ENCODE results near the gene CASKIN1.

The CASKIN1 gene

GRCh38 chr16:2211923-2212347 lies 15.5 kb upstream of the CASKIN1 start:
- Histone ChIP-seq H3K79me2 (ENCODE audit: insufficient read depth, low read length) (peaks cover 6% of the 10 kb centered on the region), H3K27ac (ENCODE audit: low read depth, low read length, poor library complexity, severe bottlenecking) (peak overlapping the region; percentile 22), H3K4me1 (ENCODE audit: insufficient read depth, low read length, severe bottlenecking) (peaks cover 33% of the 10 kb centered on the region), H3K27me3 (ENCODE audit: insufficient read depth, low read length) (no peaks in the 10 kb centered on the region), H4K20me1 (ENCODE audit: insufficient read depth, low read length) (no peaks in the 10 kb centered on the region), H3K9me3 (ENCODE audit: low read length) (no peaks in the 10 kb centered on the region), H3K4me3 (ENCODE audit: low read depth, low read length, poor library complexity, severe bottlenecking) (peak overlapping the region; percentile 90), H3F3A (ENCODE audit: insufficient read depth, low read length) (peaks cover 6% of the 10 kb centered on the region), H3K9me2 (ENCODE audit: low read depth, low read length) (no peaks in the 10 kb centered on the region), H3K9ac (ENCODE audit: low read length) (no peak overlapping the region; the same call in 1 of the 2 replicates), H2AFZ (ENCODE audit: low read length) (no peak overlapping the region), H3K4me2 (ENCODE audit: low read length) (peak overlapping the region; percentile 100; the same call in 1 of the 2 replicates), H3K36me3 (ENCODE audit: insufficient read depth, low read length) (peaks cover 33% of the 10 kb centered on the region; the same call in 1 of the 2 replicates)
- no peak for TF ChIP-seq EZH2 (IDR thresholded peaks at IDR 0.05; ENCODE audit: borderline replicate concordance, low read length)
- no peak for TF ChIP-seq CTCF (IDR thresholded peaks at IDR 0.05; ENCODE audit: low read length)

- Histone ChIP-seq H3K4me2 (ENCODE audit: low read length) (peak within 1 kb of the TSS; percentile 100; the same call in 1 of the 2 replicates), H3K9ac (ENCODE audit: low read length) (no peak within 1 kb of the TSS; the same call in 1 of the 2 replicates), H3K4me1 (ENCODE audit: insufficient read depth, low read length, severe bottlenecking) (peaks cover 36% of the 10 kb centered on the region), H3K27ac (ENCODE audit: low read depth, low read length, poor library complexity, severe bottlenecking) (peak within 1 kb of the TSS; percentile 22), H3K4me3 (ENCODE audit: low read depth, low read length, poor library complexity, severe bottlenecking) (no peak within 1 kb of the TSS), H2AFZ (ENCODE audit: low read length) (no peak within 1 kb of the TSS), H3K36me3 (ENCODE audit: insufficient read depth, low read length) (peaks cover 33% of the 10 kb centered on the region; the same call in 1 of the 2 replicates), H3K79me2 (ENCODE audit: insufficient read depth, low read length) (peaks cover 6% of the 10 kb centered on the region), H3F3A (ENCODE audit: insufficient read depth, low read length) (no peaks in the 10 kb centered on the region; the same call in 1 of the 2 replicates), H3K27me3 (ENCODE audit: insufficient read depth, low read length) (no peaks in the 10 kb centered on the region), H3K9me3 (ENCODE audit: low read length) (no peaks in the 10 kb centered on the region), H4K20me1 (ENCODE audit: insufficient read depth, low read length) (no peaks in the 10 kb centered on the region), H3K9me2 (ENCODE audit: low read depth, low read length) (no peaks in the 10 kb centered on the region)
- TF ChIP-seq CTCF (IDR thresholded peaks at IDR 0.05; ENCODE audit: low read length) (no peak), EZH2 (IDR thresholded peaks at IDR 0.05; ENCODE audit: borderline replicate concordance, low read length) (no peak)
These were observed 14.3 kb upstream of the CASKIN1 start, which contains the start of gene BRICD5 for GRCh38 chr16:2210386-2211365. BRICD5 (minus strand) TSS chr16:2210863; CDS start chr16:2210833, 30 bp downstream.

GRCh38 chr16:2210009-2210332 lies 13.6 kb upstream of the CASKIN1 start:
- peaks cover 6% of the 10 kb centered on the region for H3K79me2 ChIP-seq (ENCODE audit: insufficient read depth, low read length)
- H3K9ac ChIP-seq (ENCODE audit: low read length): no peak overlapping the region
- peaks cover 33% of the 10 kb centered on the region; the same call in 1 of the 2 replicates for H3K36me3 ChIP-seq (ENCODE audit: insufficient read depth, low read length)
- H3K9me2 ChIP-seq (ENCODE audit: low read depth, low read length): no peaks in the 10 kb centered on the region
- peaks cover 37% of the 10 kb centered on the region for H3K4me1 ChIP-seq (ENCODE audit: insufficient read depth, low read length, severe bottlenecking)
- H3K27ac ChIP-seq (ENCODE audit: low read depth, low read length, poor library complexity, severe bottlenecking): no peak overlapping the region
- no peak for TF ChIP-seq CTCF (IDR thresholded peaks at IDR 0.05; ENCODE audit: low read length)
- H3K27me3 ChIP-seq (ENCODE audit: insufficient read depth, low read length): no peaks in the 10 kb centered on the region
- H2AFZ ChIP-seq (ENCODE audit: low read length): no peak overlapping the region
- no peak overlapping the region for H3K4me3 ChIP-seq (ENCODE audit: low read depth, low read length, poor library complexity, severe bottlenecking)
- H3K4me2 ChIP-seq (ENCODE audit: low read length): no peak overlapping the region
- H4K20me1 ChIP-seq (ENCODE audit: insufficient read depth, low read length): no peaks in the 10 kb centered on the region
- H3F3A ChIP-seq (ENCODE audit: insufficient read depth, low read length): no peaks in the 10 kb centered on the region; the same call in 1 of the 2 replicates
- H3K9me3 ChIP-seq (ENCODE audit: low read length): no peaks in the 10 kb centered on the region
